ENCODE data around the gene RNF183.
A peak's percentile ranks its signal among the peaks of the same experiment; 100 is the strongest.

RNF183 gene

GRCh38 chr9:113313261-113313660, 10.1 kb upstream of the RNF183 start:
- no peak for ATAC-seq
- TF ChIP-seq CREB5 (CRISPR knock-in tag; IDR thresholded peaks at IDR 0.05; ENCODE audit: low read depth) (no peak), ZFP3 (CRISPR knock-in tag; IDR thresholded peaks at IDR 0.05) (no peak), OSR1 (CRISPR knock-in tag; IDR thresholded peaks at IDR 0.05) (no peak), TSHZ2 (CRISPR knock-in tag; IDR thresholded peaks at IDR 0.05) (no peak), ESRRG (CRISPR knock-in tag; IDR thresholded peaks at IDR 0.05) (no peak), CSRNP3 (CRISPR knock-in tag; IDR thresholded peaks at IDR 0.05) (no peak), ARNTL (CRISPR knock-in tag; IDR thresholded peaks at IDR 0.05; ENCODE audit: borderline replicate concordance, low read depth) (no peak), POU6F1 (CRISPR knock-in tag; IDR thresholded peaks at IDR 0.05; ENCODE audit: borderline replicate concordance, low read depth) (no peak), ZNF565 (CRISPR knock-in tag; conservative IDR thresholded peaks at IDR 0.05; ENCODE audit: low read depth) (no peak), ZC3H10 (CRISPR knock-in tag; IDR thresholded peaks at IDR 0.05) (no peak), GLIS3 (CRISPR knock-in tag; IDR thresholded peaks at IDR 0.05) (no peak), ZNF70 (CRISPR knock-in tag; IDR thresholded peaks at IDR 0.05) (no peak), ZFP30 (CRISPR knock-in tag; IDR thresholded peaks at IDR 0.05) (no peak)

- no peak for TF ChIP-seq GLIS3 (CRISPR knock-in tag; IDR thresholded peaks at IDR 0.05)
- TF ChIP-seq ISL1 (CRISPR knock-in tag; IDR thresholded peaks at IDR 0.05) = no peak
- TF ChIP-seq RARB (CRISPR knock-in tag; IDR thresholded peaks at IDR 0.05) = no peak
- TF ChIP-seq ZNF8 (CRISPR knock-in tag; IDR thresholded peaks at IDR 0.05) = no peak
- TF ChIP-seq TCF4 (CRISPR knock-in tag; IDR thresholded peaks at IDR 0.05; ENCODE audit: borderline replicate concordance) = no peak
- TF ChIP-seq CREB5 (CRISPR knock-in tag; IDR thresholded peaks at IDR 0.05; ENCODE audit: low read depth) = no peak
- no peak for TF ChIP-seq OSR1 (CRISPR knock-in tag; IDR thresholded peaks at IDR 0.05)
- ATAC-seq = peak; percentile 60
Observed at GRCh38 chr9:113311961-113312360, 8.8 kb upstream of the RNF183 start.

- TF ChIP-seq OSR1 (CRISPR knock-in tag; IDR thresholded peaks at IDR 0.05) (no peak), CSRNP3 (CRISPR knock-in tag; IDR thresholded peaks at IDR 0.05) (no peak), CREB5 (CRISPR knock-in tag; IDR thresholded peaks at IDR 0.05; ENCODE audit: low read depth) (no peak), ZC3H10 (CRISPR knock-in tag; IDR thresholded peaks at IDR 0.05) (no peak), ZFP30 (CRISPR knock-in tag; IDR thresholded peaks at IDR 0.05) (no peak), ISL1 (CRISPR knock-in tag; IDR thresholded peaks at IDR 0.05) (no peak), ESRRG (CRISPR knock-in tag; IDR thresholded peaks at IDR 0.05) (no peak), SNAI2 (CRISPR knock-in tag; IDR thresholded peaks at IDR 0.05) (no peak), ARNTL (CRISPR knock-in tag; IDR thresholded peaks at IDR 0.05; ENCODE audit: borderline replicate concordance, low read depth) (no peak), TCF4 (CRISPR knock-in tag; IDR thresholded peaks at IDR 0.05; ENCODE audit: borderline replicate concordance) (no peak), CSDC2 (CRISPR knock-in tag; IDR thresholded peaks at IDR 0.05) (no peak), TSHZ2 (CRISPR knock-in tag; IDR thresholded peaks at IDR 0.05) (no peak), ZNF565 (CRISPR knock-in tag; conservative IDR thresholded peaks at IDR 0.05; ENCODE audit: low read depth) (no peak), PATZ1 (CRISPR knock-in tag; IDR thresholded peaks at IDR 0.05; ENCODE audit: borderline replicate concordance) (no peak), ZFP3 (CRISPR knock-in tag; IDR thresholded peaks at IDR 0.05) (no peak)
- ATAC-seq = no peak
Observed at GRCh38 chr9:113310538-113310937, 7.4 kb upstream of the RNF183 start.
